ENCODE results near the gene TTC33.
"Not testable (repeated sequence)": the region's sequence is repeated elsewhere in the genome, so short reads cannot be mapped to it uniquely, and the experiment has no call there.

The TTC33 gene

DNA sequence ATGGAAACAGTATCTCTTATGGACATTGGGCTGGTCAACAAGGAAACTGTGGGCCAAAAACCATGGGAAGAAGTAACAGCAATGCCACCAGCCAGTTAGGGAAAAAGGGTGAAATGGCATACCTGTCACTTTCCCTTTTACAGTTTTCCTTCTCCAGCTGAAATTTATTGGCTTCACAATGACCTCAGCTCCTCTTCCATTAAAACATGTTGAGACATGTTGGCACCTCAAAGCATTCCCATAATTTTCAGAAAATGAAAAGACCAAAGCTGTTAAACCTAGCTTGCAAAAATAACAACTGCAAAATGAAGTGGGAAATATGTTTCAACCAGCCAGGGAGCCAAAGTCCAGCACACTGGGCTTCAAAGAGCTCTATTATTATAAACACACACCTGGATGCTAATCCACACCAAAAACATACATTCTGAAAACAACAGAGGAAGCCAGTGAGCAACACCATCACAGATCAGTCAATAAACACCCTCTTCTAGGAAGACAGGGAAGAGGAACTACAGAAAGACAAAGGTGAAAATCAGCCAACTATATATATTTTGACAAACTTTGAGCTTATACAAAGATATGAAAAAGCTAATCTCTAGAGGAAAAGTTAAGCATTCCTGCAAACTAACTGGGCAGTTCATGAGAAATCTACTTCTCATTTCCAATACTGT is 154.4 kb downstream of the TTC33 start:
- in situ Hi-C loops (cut with HindIII; ENCODE audit: low pct_ligation_motif_present, low pct_unique_long_range_greater_than_20kb, low sequenced_read_pairs): no loop called here
- no peak for DNase-seq

DNA sequence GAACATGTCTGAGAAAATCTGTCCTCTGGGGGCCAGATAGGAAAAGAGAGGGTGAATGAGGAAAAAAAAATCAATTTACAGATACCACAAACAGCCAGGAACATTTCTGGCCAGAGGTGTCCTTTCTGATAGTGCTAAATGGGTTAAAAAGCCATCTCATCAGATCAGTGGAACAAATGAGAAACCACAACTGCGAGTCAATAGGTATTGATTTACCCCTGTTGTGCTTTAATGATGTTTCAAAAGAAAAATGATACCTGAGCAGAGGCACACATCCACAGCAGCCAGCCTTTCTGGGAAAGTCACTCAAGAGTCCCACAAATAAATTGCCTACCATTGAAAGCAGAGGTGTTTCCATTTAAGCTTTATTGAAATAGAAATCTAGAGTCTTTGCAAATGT is 155.4 kb downstream of the TTC33 start:
- in situ Hi-C loops (cut with HindIII; ENCODE audit: low pct_ligation_motif_present, low pct_unique_long_range_greater_than_20kb, low sequenced_read_pairs): no loop called here
- DNase-seq: no peak

DNA sequence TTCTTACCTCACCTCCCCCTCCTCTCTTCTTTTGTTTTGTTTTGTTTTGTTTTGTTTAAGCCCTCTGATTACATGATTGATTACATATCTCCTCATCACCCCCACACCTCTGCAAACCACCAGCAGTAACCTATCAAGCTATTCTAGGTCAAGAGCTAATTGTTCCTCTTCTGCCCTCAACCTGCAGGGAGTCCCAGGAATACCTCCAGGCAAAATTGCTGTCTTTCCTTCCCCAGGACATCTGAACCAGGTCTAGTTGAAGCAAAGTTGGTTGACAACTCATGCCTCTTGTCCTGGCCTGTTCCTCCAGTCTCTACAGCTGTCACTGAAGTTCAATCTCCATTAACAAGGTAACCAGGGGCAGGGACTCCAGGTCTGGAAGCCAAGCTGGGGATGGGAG is 156.1 kb downstream of the TTC33 start:
- no peak for DNase-seq
- in situ Hi-C loops (cut with HindIII; ENCODE audit: low pct_ligation_motif_present, low pct_unique_long_range_greater_than_20kb, low sequenced_read_pairs): no loop called here

DNA sequence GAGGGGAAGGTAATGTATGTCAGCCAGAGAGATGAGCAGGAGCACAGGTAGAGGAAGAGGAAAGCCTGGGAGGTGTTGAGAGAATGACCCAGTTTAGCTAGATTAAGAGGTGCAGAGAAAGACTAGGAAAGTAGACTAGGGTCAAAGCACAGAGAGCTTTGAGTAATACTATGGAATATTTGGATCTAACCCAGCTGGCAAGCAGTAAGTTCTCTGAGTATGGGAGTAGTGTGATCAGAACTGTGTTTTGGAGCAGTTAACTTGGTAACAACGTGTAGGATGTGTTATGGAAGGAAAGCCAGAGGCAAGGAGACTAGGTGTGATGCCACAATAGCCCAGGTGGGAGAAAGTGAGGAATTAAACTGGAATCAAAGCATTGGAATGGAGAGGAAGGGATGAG is 160.9 kb downstream of the TTC33 start:
- no peak for DNase-seq
- in situ Hi-C loops (cut with HindIII; ENCODE audit: low pct_ligation_motif_present, low pct_unique_long_range_greater_than_20kb, low sequenced_read_pairs): no loop called here

GRCh38 chr5:40591727-40592396 is 163.9 kb downstream of the TTC33 start:
- in situ Hi-C loops (cut with HindIII; ENCODE audit: low pct_ligation_motif_present, low pct_unique_long_range_greater_than_20kb, low sequenced_read_pairs); DNase-seq: not testable (repeated sequence)

GRCh38 chr5:40587376-40587775 is 168.4 kb downstream of the TTC33 start:
- in situ Hi-C loops (cut with HindIII; ENCODE audit: low pct_ligation_motif_present, low pct_unique_long_range_greater_than_20kb, low sequenced_read_pairs): no loop called here
- DNase-seq: no peak

GRCh38 chr5:40585537-40586267 is 170.1 kb downstream of the TTC33 start:
- in situ Hi-C loops (cut with HindIII; ENCODE audit: low pct_ligation_motif_present, low pct_unique_long_range_greater_than_20kb, low sequenced_read_pairs): no loop called here
- DNase-seq: no peak

GRCh38 chr5:40584054-40584453 is 171.7 kb downstream of the TTC33 start:
- DNase-seq: no peak
- in situ Hi-C loops (cut with HindIII; ENCODE audit: low pct_ligation_motif_present, low pct_unique_long_range_greater_than_20kb, low sequenced_read_pairs): no loop called here

DNA sequence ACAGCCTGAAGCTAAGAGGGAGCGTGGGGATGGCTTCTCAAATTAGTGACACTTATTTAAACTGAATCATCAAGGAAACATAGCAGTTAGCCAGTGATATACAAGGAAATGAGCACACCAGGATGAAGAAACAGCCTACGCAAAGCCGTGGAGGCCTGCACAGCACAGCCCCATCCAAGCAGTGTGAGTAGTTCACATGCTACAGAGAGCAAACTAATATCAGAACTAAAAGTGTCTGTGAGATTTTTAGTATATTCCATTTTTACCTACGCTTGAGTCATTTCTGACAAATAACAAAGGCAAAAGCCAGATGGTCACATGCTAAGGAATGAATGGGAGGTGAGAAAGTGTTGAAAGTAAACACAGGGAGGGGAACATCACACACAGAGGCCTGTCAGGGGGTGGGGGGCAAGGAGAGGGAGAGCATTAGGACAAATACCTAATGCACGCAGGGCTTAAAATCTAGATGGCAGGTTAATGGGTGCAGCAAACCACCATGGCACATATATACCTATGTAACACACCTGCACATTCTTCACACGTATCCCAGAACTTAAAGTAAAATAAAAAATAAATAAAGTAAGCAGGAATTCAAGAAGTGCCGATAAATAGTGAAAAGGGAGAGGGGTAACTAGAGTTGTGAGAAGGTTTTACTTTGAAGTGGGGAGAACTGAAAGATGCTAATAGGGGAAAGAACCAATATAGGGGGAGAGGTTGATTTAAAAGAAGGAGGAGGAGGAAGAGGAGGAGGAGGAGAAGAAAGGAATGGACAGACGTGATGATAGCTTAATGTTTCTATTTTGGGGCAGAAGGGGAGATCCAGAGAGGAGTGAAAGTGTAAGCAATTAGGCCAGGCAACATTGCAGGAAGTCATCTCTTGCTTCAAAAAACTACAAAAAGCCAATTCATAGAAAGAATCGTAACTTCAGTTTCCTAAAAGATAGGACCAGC is 177.0 kb downstream of the TTC33 start:
- in situ Hi-C loops (cut with HindIII; ENCODE audit: low pct_ligation_motif_present, low pct_unique_long_range_greater_than_20kb, low sequenced_read_pairs): no loop called here
- no peak for DNase-seq

GRCh38 chr5:40577718-40578117 is 178.0 kb downstream of the TTC33 start:
- in situ Hi-C loops (cut with HindIII; ENCODE audit: low pct_ligation_motif_present, low pct_unique_long_range_greater_than_20kb, low sequenced_read_pairs): no loop called here
- DNase-seq: no peak

GRCh38 chr5:40575921-40576320 is 179.8 kb downstream of the TTC33 start:
- DNase-seq: no peak
- in situ Hi-C loops (cut with HindIII; ENCODE audit: low pct_ligation_motif_present, low pct_unique_long_range_greater_than_20kb, low sequenced_read_pairs): no loop called here

GRCh38 chr5:40575411-40575810 is 180.3 kb downstream of the TTC33 start:
- no peak for DNase-seq
- in situ Hi-C loops (cut with HindIII; ENCODE audit: low pct_ligation_motif_present, low pct_unique_long_range_greater_than_20kb, low sequenced_read_pairs): no loop called here

DNA sequence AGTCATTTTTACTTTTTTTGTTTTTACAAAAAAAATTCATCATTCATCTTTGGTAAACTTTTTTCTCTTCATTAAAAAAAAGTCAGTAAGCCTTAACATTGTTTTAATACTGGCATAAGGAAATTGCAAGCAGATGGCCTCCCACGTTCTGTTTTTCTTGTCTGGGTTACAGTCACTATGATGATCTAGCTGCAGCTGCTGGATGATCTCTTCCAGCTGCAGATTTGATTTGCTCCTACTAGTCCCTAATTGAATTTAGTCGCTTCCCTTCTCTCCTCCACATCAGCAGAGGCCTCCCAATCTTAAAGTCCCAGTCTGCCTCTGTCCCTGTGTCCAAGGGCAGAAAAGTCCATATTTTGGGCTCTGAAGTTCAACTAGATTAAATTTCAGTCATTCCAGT is 182.8 kb downstream of the TTC33 start:
- in situ Hi-C loops (cut with HindIII; ENCODE audit: low pct_ligation_motif_present, low pct_unique_long_range_greater_than_20kb, low sequenced_read_pairs): no loop called here
- DNase-seq: no peak

GRCh38 chr5:40572391-40572790 is 183.4 kb downstream of the TTC33 start:
- in situ Hi-C loops (cut with HindIII; ENCODE audit: low pct_ligation_motif_present, low pct_unique_long_range_greater_than_20kb, low sequenced_read_pairs): no loop called here

GRCh38 chr5:40571729-40572128 is 184.0 kb downstream of the TTC33 start:
- no peak for DNase-seq
- in situ Hi-C loops (cut with HindIII; ENCODE audit: low pct_ligation_motif_present, low pct_unique_long_range_greater_than_20kb, low sequenced_read_pairs): no loop called here

More at GRCh38 chr5:40572391-40572790, 183.4 kb downstream of the TTC33 start:
- no peak for DNase-seq

DNA sequence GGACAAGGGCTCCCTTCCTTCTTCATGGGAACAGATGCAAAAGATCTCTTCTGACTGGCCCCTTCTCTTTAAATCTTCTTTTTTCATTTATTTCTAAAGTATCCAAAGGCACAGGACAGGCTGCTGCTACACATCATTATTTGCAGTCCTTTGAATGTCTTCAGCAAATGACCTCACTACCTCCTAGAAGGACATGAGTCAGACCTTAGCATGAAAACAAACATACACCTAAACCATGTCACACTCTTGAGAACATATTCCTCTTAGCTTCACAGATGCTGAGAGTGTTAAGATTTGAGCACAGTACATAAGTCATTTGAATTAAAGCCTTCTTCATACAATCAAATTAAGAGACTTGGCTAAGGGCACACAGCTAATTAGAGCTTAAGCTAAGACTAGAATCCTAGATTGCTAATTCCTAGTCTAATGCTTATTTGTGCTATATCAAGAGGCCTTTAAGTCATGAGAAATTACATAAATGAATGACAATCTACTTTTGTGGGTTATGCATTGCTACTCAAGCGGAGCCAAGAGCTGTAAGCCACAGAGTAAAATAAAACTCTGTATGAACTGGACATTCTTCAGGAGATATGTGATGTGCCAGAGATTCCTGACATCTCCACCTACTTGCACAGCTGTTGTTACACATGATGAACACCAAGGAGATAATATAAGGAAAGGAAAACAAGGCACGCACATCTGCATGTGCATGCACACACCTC is 185.2 kb downstream of the TTC33 start:
- in situ Hi-C loops (cut with HindIII; ENCODE audit: low pct_ligation_motif_present, low pct_unique_long_range_greater_than_20kb, low sequenced_read_pairs): no loop called here

GRCh38 chr5:40569546-40570270 is 186.1 kb downstream of the TTC33 start:
- in situ Hi-C loops (cut with HindIII; ENCODE audit: low pct_ligation_motif_present, low pct_unique_long_range_greater_than_20kb, low sequenced_read_pairs): no loop called here
- DNase-seq: no peak

More for the DNA sequence above, 185.2 kb downstream of the TTC33 start:
- peak; percentile 16 for DNase-seq

All from ACHN (cell line).